HepG2 (cell line): Measurements from ENCODE around the gene TEF. TPM values are rescaled to one million over a fixed set of nuclear protein-coding genes. Genes with fewer than 3 reads are reported as not detected.
A peak's percentile ranks its signal among the peaks of the same experiment; 100 is the strongest.

Source experiments
- GPN1 ChIP-seq: sonication (generic); formaldehyde crosslinking; IDR thresholded peaks from 2 replicates; pipeline ENCODE4 v1.5.1; 2020; ENCODE audit warnings: missing genetic modification reagents, borderline replicate concordance
- IKZF1 ChIP-seq: fragments of 450-650 bp; IDR thresholded peaks from 2 replicates; pipeline ENCODE4 v1.7.1; 2016
- JDP2 ChIP-seq: sonication (generic); formaldehyde crosslinking; IDR thresholded peaks from 2 replicates; pipeline ENCODE4 v1.8.1; 2022; ENCODE audit warnings: missing genetic modification reagents, borderline replicate concordance
- KLF9 ChIP-seq: IDR thresholded peaks from 2 replicates; pipeline ENCODE4 v1.6.1; 2016; ENCODE audit warnings: low read depth
- NAIF1 ChIP-seq: sonication (generic); formaldehyde crosslinking; IDR thresholded peaks from 2 replicates; pipeline ENCODE4 v1.5.0; 2020; ENCODE audit warnings: mild to moderate bottlenecking, missing genetic modification reagents, borderline replicate concordance
- RBM22 ChIP-seq: fragments of 200-400 bp; formaldehyde crosslinking; optimal IDR thresholded peaks from 2 replicates; pipeline ENCODE3; 2017; ENCODE audit warnings: mild to moderate bottlenecking, low read length, moderate library complexity
- TRAFD1 ChIP-seq: sonication (generic); formaldehyde crosslinking; IDR thresholded peaks from 2 replicates; pipeline ENCODE4 v1.5.1; 2020; ENCODE audit warnings: missing genetic modification reagents, mild to moderate bottlenecking, borderline replicate concordance
- ZBTB42 ChIP-seq: sonication (generic); formaldehyde crosslinking; IDR thresholded peaks from 2 replicates; pipeline ENCODE4 v1.5.0; 2020; ENCODE audit warnings: mild to moderate bottlenecking, missing genetic modification reagents
- ZBTB44 ChIP-seq: sonication (generic); formaldehyde crosslinking; IDR thresholded peaks from 2 replicates; pipeline ENCODE4 v1.4.0; 2020; ENCODE audit warnings: missing genetic modification reagents
- ZFP36L1 ChIP-seq: sonication (generic); formaldehyde crosslinking; IDR thresholded peaks from 2 replicates; pipeline ENCODE4 v1.8.0; 2022; ENCODE audit warnings: mild to moderate bottlenecking, missing genetic modification reagents, moderate library complexity
- ZMYM2 ChIP-seq: sonication (generic); formaldehyde crosslinking; IDR thresholded peaks from 2 replicates; pipeline ENCODE4 v1.8.0; 2022; ENCODE audit warnings: mild to moderate bottlenecking, missing genetic modification reagents
- ZMYM3 ChIP-seq: sonication (generic); formaldehyde crosslinking; IDR thresholded peaks from 2 replicates; pipeline ENCODE4 v1.5.1; 2020; ENCODE audit warnings: mild to moderate bottlenecking, missing genetic modification reagents
- ZNF292 ChIP-seq: sonication (generic); formaldehyde crosslinking; IDR thresholded peaks from 2 replicates; pipeline ENCODE4 v1.8.1; 2022; ENCODE audit warnings: mild to moderate bottlenecking, low read depth, missing genetic modification reagents, borderline replicate concordance
- ZNF430 ChIP-seq: sonication (generic); formaldehyde crosslinking; IDR thresholded peaks from 2 replicates; pipeline ENCODE4 v1.9.0; 2021; ENCODE audit warnings: mild to moderate bottlenecking, missing genetic modification reagents
- ZNF747 ChIP-seq: sonication (generic); formaldehyde crosslinking; IDR thresholded peaks from 2 replicates; pipeline ENCODE4 v1.8.1; 2023; ENCODE audit warnings: missing genetic modification reagents, mild to moderate bottlenecking, borderline replicate concordance
- polyA plus RNA-seq, 8 experiments: library from polyadenylated mRNA; depleted of rRNA in 3 of 8; stranded (reverse) in 7 of 8; unstranded in 1 of 8; fragments of >200 nt; fragmentation: Illumina TruSeq in 4 of 8; extraction: Trizol in 4 of 8; gene quantifications; 2 replicates each; pipeline versions ENCODE4 v1.2.1 to v1.2.3, GENCODE V29; 2011 to 2016; ENCODE audit warnings: low read depth in 4 of 8, missing spikeins in 1 of 8, mixed read lengths in 1 of 8; ENCODE audit not compliant: insufficient read depth in 1 of 8
- total RNA-seq, 5 experiments: library from RNA; depleted of rRNA; stranded (reverse); fragments of >200 nt; fragmentation: Illumina TruSeq; extraction: Trizol; gene quantifications; 2 replicates each; pipeline ENCODE4 v1.2.3, GENCODE V29; 2016; ENCODE audit warnings: low read depth in 1 of 5
- TF ChIP-seq, protein P1 (sequence below): sonication (generic); formaldehyde crosslinking; IDR thresholded peaks from 2 replicates; pipeline ENCODE4 v1.4.0; 2020; ENCODE audit warnings: missing genetic modification reagents
- TF ChIP-seq, protein P2 (sequence below): sonication (generic); formaldehyde crosslinking; IDR thresholded peaks from 2 replicates; pipeline ENCODE4 v1.5.0; 2020; ENCODE audit warnings: mild to moderate bottlenecking, missing genetic modification reagents
- TF ChIP-seq, protein P3 (sequence below): sonication (generic); formaldehyde crosslinking; conservative IDR thresholded peaks from 2 replicates; pipeline ENCODE4 v1.5.0; 2020; ENCODE audit warnings: missing genetic modification reagents

TEF gene
- total and polyA plus RNA-seq, 2 of the 13 experiments (the other 11 are each of a cell fraction or from before 2014, with no cell fraction given) = 7.6 to 11.2 TPM

GRCh38 chr22:41403532-41404318 is 22.0 kb downstream of the TEF start (continued):
- TF ChIP-seq, protein P1, sequence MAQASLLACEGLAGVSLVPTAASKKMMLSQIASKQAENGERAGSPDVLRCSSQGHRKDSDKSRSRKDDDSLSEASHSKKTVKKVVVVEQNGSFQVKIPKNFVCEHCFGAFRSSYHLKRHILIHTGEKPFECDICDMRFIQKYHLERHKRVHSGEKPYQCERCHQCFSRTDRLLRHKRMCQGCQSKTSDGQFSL (CRISPR knock-in tag) = no peak
- TF ChIP-seq, protein P2, sequence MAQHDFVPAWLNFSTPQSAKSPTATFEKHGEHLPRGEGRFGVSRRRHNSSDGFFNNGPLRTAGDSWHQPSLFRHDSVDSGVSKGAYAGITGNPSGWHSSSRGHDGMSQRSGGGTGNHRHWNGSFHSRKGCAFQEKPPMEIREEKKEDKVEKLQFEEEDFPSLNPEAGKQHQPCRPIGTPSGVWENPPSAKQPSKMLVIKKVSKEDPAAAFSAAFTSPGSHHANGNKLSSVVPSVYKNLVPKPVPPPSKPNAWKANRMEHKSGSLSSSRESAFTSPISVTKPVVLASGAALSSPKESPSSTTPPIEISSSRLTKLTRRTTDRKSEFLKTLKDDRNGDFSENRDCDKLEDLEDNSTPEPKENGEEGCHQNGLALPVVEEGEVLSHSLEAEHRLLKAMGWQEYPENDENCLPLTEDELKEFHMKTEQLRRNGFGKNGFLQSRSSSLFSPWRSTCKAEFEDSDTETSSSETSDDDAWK (CRISPR knock-in tag) = no peak
- TF ChIP-seq ZMYM2 (no peak), ZFP36L1 (CRISPR knock-in tag) (no peak), ZNF747 (CRISPR knock-in tag) (no peak), JDP2 (CRISPR knock-in tag) (no peak), ZBTB44 (CRISPR knock-in tag) (no peak), KLF9 (CRISPR knock-in tag) (no peak), GPN1 (CRISPR knock-in tag) (peak; percentile 72; the same call in 1 of the 2 replicates), RBM22 (no peak), ZBTB42 (CRISPR knock-in tag) (no peak), ZNF430 (CRISPR knock-in tag) (no peak), TRAFD1 (CRISPR knock-in tag) (no peak), ZNF292 (CRISPR knock-in tag) (no peak), IKZF1 (no peak), NAIF1 (CRISPR knock-in tag) (no peak), ZMYM3 (peak; percentile 92)
- TF ChIP-seq, protein P3, sequence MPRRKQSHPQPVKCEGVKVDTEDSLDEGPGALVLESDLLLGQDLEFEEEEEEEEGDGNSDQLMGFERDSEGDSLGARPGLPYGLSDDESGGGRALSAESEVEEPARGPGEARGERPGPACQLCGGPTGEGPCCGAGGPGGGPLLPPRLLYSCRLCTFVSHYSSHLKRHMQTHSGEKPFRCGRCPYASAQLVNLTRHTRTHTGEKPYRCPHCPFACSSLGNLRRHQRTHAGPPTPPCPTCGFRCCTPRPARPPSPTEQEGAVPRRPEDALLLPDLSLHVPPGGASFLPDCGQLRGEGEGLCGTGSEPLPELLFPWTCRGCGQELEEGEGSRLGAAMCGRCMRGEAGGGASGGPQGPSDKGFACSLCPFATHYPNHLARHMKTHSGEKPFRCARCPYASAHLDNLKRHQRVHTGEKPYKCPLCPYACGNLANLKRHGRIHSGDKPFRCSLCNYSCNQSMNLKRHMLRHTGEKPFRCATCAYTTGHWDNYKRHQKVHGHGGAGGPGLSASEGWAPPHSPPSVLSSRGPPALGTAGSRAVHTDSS (CRISPR knock-in tag) = no peak
